Measurements from ENCODE around the gene ARMC9. TPM values are rescaled to one million over a fixed set of nuclear protein-coding genes. Genes with fewer than 3 reads are reported as not detected.

The ARMC9 gene
- total and polyA plus RNA-seq, 2 of the 13 experiments (the other 11 are each of a cell fraction or from before 2014, with no cell fraction given) = 9.1 to 12.8 TPM

- TF ChIP-seq ZNF547 (CRISPR knock-in tag; IDR thresholded peaks at IDR 0.05) (0 out of 2 replicates have a peak, but pooled peaks have one; percentile 29), SMAD3 (CRISPR knock-in tag; IDR thresholded peaks at IDR 0.05) (peak; percentile 73; the same call in 1 of the 2 replicates), ZGPAT (CRISPR knock-in tag; IDR thresholded peaks at IDR 0.05) (peak; percentile 35; the same call in 1 of the 2 replicates), ZNF614 (CRISPR knock-in tag; IDR thresholded peaks at IDR 0.05; ENCODE audit: borderline replicate concordance) (0 out of 2 replicates have a peak, but pooled peaks have one; percentile 26), NAIF1 (CRISPR knock-in tag; IDR thresholded peaks at IDR 0.05; ENCODE audit: borderline replicate concordance) (no peak), ZNF354B (CRISPR knock-in tag; IDR thresholded peaks at IDR 0.05) (no peak), PRPF4 (IDR thresholded peaks at IDR 0.05; ENCODE audit: low read depth, low read length, poor library complexity, severe bottlenecking) (no peak), MLX (CRISPR knock-in tag; IDR thresholded peaks at IDR 0.05) (peak; percentile 23; the same call in 1 of the 2 replicates), WIZ (CRISPR knock-in tag; IDR thresholded peaks at IDR 0.05) (no peak), ZNF281 (CRISPR knock-in tag; IDR thresholded peaks at IDR 0.05; ENCODE audit: borderline replicate concordance) (peak; percentile 9; the same call in 1 of the 2 replicates), ZNF572 (CRISPR knock-in tag; IDR thresholded peaks at IDR 0.05) (no peak), NR2F6 (IDR thresholded peaks at IDR 0.05) (peak; percentile 64), NR2F6 (CRISPR knock-in tag; IDR thresholded peaks at IDR 0.05) (peak; percentile 84), HMG20A (CRISPR knock-in tag; IDR thresholded peaks at IDR 0.05; ENCODE audit: borderline replicate concordance) (peak; percentile 56; the same call in 1 of the 2 replicates), ZNF549 (CRISPR knock-in tag; IDR thresholded peaks at IDR 0.05) (no peak), ZNF205 (CRISPR knock-in tag; IDR thresholded peaks at IDR 0.05) (0 out of 2 replicates have a peak, but pooled peaks have one; percentile 32), FOXC1 (CRISPR knock-in tag; IDR thresholded peaks at IDR 0.05; ENCODE audit: borderline replicate concordance) (no peak), PPARG (CRISPR knock-in tag; conservative IDR thresholded peaks at IDR 0.05) (peak; percentile 86), POLR2G (IDR thresholded peaks at IDR 0.05; ENCODE audit: low read depth, low read length) (no peak), ASH2L (IDR thresholded peaks at IDR 0.05; ENCODE audit: insufficient read length, low read depth, low read length) (no peak), NR0B2 (CRISPR knock-in tag; IDR thresholded peaks at IDR 0.05) (no peak), SP5 (CRISPR knock-in tag; IDR thresholded peaks at IDR 0.05; ENCODE audit: borderline replicate concordance, low read depth) (no peak), CENPBD1 (CRISPR knock-in tag; IDR thresholded peaks at IDR 0.05; ENCODE audit: borderline replicate concordance, low read depth) (no peak), HDAC2 (CRISPR knock-in tag; IDR thresholded peaks at IDR 0.05) (peak; percentile 71; the same call in 1 of the 2 replicates), ZFP90 (CRISPR knock-in tag; IDR thresholded peaks at IDR 0.05; ENCODE audit: borderline replicate concordance) (0 out of 2 replicates have a peak, but pooled peaks have one; percentile 75), KMT2A (CRISPR knock-in tag; IDR thresholded peaks at IDR 0.05) (peak; percentile 39; the same call in 1 of the 2 replicates)
These were observed 215.6 kb downstream of the ARMC9 start (continued) for GRCh38 chr2:231413921-231414476.

Data from HepG2 (cell line).